ENCODE measurements around the gene RIMBP2. TPM values are rescaled to one million over a fixed set of nuclear protein-coding genes. Genes with fewer than 3 reads are reported as not detected.

Gene RIMBP2
- total and polyA plus RNA-seq, 2 donors (not counting 1 experiment from before 2014, with no cell fraction given): 0.17 TPM; not detected in 1

DNA sequence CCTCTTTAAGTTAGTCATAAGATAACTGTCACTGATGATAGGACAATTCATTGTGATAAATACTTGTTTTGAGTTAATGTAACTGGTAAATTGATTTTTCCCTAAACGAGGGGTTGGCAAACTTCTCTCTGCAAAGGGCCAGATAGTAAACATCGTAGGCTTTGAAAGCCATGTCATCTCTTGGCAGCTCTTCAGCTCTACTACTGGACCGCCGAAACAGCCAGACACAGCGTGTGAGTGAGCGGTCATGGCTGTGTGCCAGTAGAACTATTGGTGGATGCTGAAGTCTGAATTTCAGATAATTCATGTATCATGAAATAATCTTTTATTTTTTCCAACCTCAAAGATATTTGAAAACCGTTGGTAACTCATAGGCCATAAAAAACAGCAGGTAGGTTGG is 368.5 kb downstream of the RIMBP2 start:
- H3K4me3 ChIP-seq (replicated peaks in 1 of 4; ENCODE audit: control extremely low read depth in 1 of 4, insufficient read depth in 1 of 4, low read depth in 3 of 4, low read length in 4 of 4): no peak overlapping the region
- H3K79me2 ChIP-seq (ENCODE audit: control insufficient read depth, insufficient read depth, low read length): no peaks in the 10 kb centered on the region
- H3K9me3 ChIP-seq (ENCODE audit: control insufficient read depth, insufficient read depth, low read depth, low read length): no peaks in the 10 kb centered on the region
- no peaks in the 10 kb centered on the region for H4K20me1 ChIP-seq (ENCODE audit: control insufficient read depth, extremely low read depth, insufficient read depth, low read length)
- H3K27me3 ChIP-seq (ENCODE audit: control insufficient read depth, insufficient read depth, low read length): no peaks in the 10 kb centered on the region
- TF ChIP-seq EZH2 (IDR thresholded peaks at IDR 0.05; ENCODE audit: low read length, missing control alignments) (no peak), CTCF (conservative IDR thresholded peaks at IDR 0.05 in 1 of 2, IDR thresholded peaks at IDR 0.05 in 1 of 2; ENCODE audit: low read depth in 1 of 2, low read length in 2 of 2) (no peak)
- no peak overlapping the region for H3K4me2 ChIP-seq (ENCODE audit: extremely low read depth, insufficient read depth, low read length)
- no peaks in the 10 kb centered on the region for H3K4me1 ChIP-seq (ENCODE audit: control insufficient read depth, extremely low read depth, insufficient read depth, low read length)
- no peaks in the 10 kb centered on the region for H3K36me3 ChIP-seq (ENCODE audit: control insufficient read depth, insufficient read depth, low read length)
- no peak for DNase-seq (ENCODE audit: low read depth in 2 of 2)
- H2AFZ ChIP-seq (ENCODE audit: low read length): no peak overlapping the region
- no peak overlapping the region for H3K9ac ChIP-seq (ENCODE audit: insufficient read depth, low read length)
- H3K27ac ChIP-seq (ENCODE audit: insufficient read depth, low read length): no peak overlapping the region

Other genes starting within 250 kb of the RIMBP2 start
- gene STX2, start 123.0 kb upstream of the RIMBP2 start, total RNA-seq: 35.2 and 40.6 TPM in 2 replicates
- gene STX2, start 123.0 kb upstream of the RIMBP2 start, polyA plus RNA-seq: 62.2 and 87.8 TPM in 2 replicates
- gene RAN, start 155.8 kb upstream of the RIMBP2 start, total RNA-seq: 409 and 445 TPM in 2 replicates
- gene RAN, start 155.8 kb upstream of the RIMBP2 start, polyA plus RNA-seq: 1,342 and 2,198 TPM in 2 replicates
- 7.3 and 13.4 TPM in 2 replicates for gene ADGRD1, start 237.6 kb upstream of the RIMBP2 start, total RNA-seq
- gene ADGRD1, start 237.6 kb upstream of the RIMBP2 start, polyA plus RNA-seq: 6.9 and 11.6 TPM in 2 replicates

Measured in fibroblast of lung (primary cell).